Immature natural killer cell (primary cell): ENCODE measurements around the gene NFKBIZ. TPM values are rescaled to one million over a fixed set of nuclear protein-coding genes. Genes with fewer than 3 reads are reported as not detected.

Experiments used
- DNase-seq, 3 donors: peaks; one replicate each; pipeline ENCODE4 v3.0.0; 2022; ENCODE audit warnings: mixed read lengths in 1 of 3
- H3K27ac Mint-ChIP-seq, 6 donors: one replicate each; pipeline ENCODE4 v1.8.0; 2020; ENCODE audit warnings: mixed read lengths in 6 of 6, mild to moderate bottlenecking in 5 of 6, inconsistent platforms in 4 of 6, moderate library complexity in 3 of 6
- H3K27me3 Mint-ChIP-seq, 3 donors: one replicate each; pipeline ENCODE4 v1.8.0; 2020 to 2021; ENCODE audit warnings: low read depth in 3 of 3, mild to moderate bottlenecking in 3 of 3, mixed read lengths in 3 of 3, moderate library complexity in 3 of 3, inconsistent platforms in 1 of 3
- H3K36me3 Mint-ChIP-seq, 3 donors: one replicate each; pipeline ENCODE4 v1.8.0; 2020; ENCODE audit warnings: mixed read lengths in 3 of 3, inconsistent platforms in 2 of 3, mild to moderate bottlenecking in 2 of 3
- H3K4me1 Mint-ChIP-seq, 2 donors: one replicate each; pipeline ENCODE4 v1.8.0; 2020; ENCODE audit warnings: inconsistent platforms in 2 of 2, mild to moderate bottlenecking in 2 of 2, mixed read lengths in 2 of 2, moderate library complexity in 1 of 2
- H3K4me3 Mint-ChIP-seq, 5 donors: one replicate each; pipeline ENCODE4 v1.8.0; 2020; ENCODE audit warnings: mild to moderate bottlenecking in 5 of 5, mixed read lengths in 5 of 5, inconsistent platforms in 3 of 5, moderate library complexity in 3 of 5
- H3K9me3 Mint-ChIP-seq, 6 donors: one replicate each; pipeline ENCODE4 v1.8.0; 2020; ENCODE audit warnings: mild to moderate bottlenecking in 6 of 6, mixed read lengths in 6 of 6, inconsistent platforms in 4 of 6, moderate library complexity in 3 of 6
- polyA plus RNA-seq, 3 donors: library from polyadenylated mRNA; unstranded; fragments of 300-500 nt; fragmentation: Illumina TruSeq; gene quantifications; one replicate each; pipeline ENCODE4 v1.2.3, GENCODE V29; 2021

The NFKBIZ gene
- polyA plus RNA-seq: 10 to 100 TPM; 10.5 to 12.1 (median 10.6) TPM

GRCh38 chr3:101848754-101849713 is at the start of gene NFKBIZ:
TSS of gene NFKBIZ (plus strand) at chr3:101849514. CDS start at chr3:101849629, 115 bp downstream.
- peak within 1 kb of the TSS; percentile 95 to 99 (median 96) for H3K27ac Mint-ChIP-seq
- H3K9me3 Mint-ChIP-seq: no peaks in the 10 kb centered on the region
- peak within 1 kb of the TSS; percentile 95 to 100 (median 98) for H3K4me3 Mint-ChIP-seq
- H3K27me3 Mint-ChIP-seq: peaks cover 6 to 17% (median 7%) of the 10 kb centered on the region in 3 donors
- H3K36me3 Mint-ChIP-seq: peaks cover 15 to 18% (median 17%) of the 10 kb centered on the region in 3 donors
- H3K4me1 Mint-ChIP-seq: peaks cover 29 to 38% of the 10 kb centered on the region in 2 donors
- peak; percentile 86 to 88 (median 87) for DNase-seq

- no peak for DNase-seq
- no peak overlapping the region for H3K4me3 Mint-ChIP-seq
- H3K4me1 Mint-ChIP-seq: peaks cover 7 to 16% of the 10 kb centered on the region in 2 donors
- H3K27me3 Mint-ChIP-seq: no peaks in the 10 kb centered on the region
- H3K27ac Mint-ChIP-seq: no peak overlapping the region
- peaks cover 10 to 23% (median 17%) of the 10 kb centered on the region in 3 donors for H3K36me3 Mint-ChIP-seq
- H3K9me3 Mint-ChIP-seq: no peaks in the 10 kb centered on the region
These were observed 48.1 kb upstream of the NFKBIZ start for GRCh38 chr3:101801174-101801573.

GRCh38 chr3:101802179-101802578 is 47.1 kb upstream of the NFKBIZ start:
- Mint-ChIP-seq H3K4me3 (no peak overlapping the region), H3K36me3 (peaks cover 4 to 21% (median 17%) of the 10 kb centered on the region in 3 donors), H3K4me1 (peaks cover 7 to 12% of the 10 kb centered on the region in 2 donors), H3K27me3 (no peaks in the 10 kb centered on the region), H3K27ac (peak overlapping the region in 1 of 6 donors; percentile 17), H3K9me3 (no peaks in the 10 kb centered on the region)
- no peak for DNase-seq

GRCh38 chr3:101803173-101803782 is 46.0 kb upstream of the NFKBIZ start:
- peaks cover 6 to 12% of the 10 kb centered on the region in 2 donors for H3K4me1 Mint-ChIP-seq
- DNase-seq: peak; percentile 62 to 72 (median 69)
- H3K9me3 Mint-ChIP-seq: no peaks in the 10 kb centered on the region
- peaks cover under 1 to 19% (median 17%) of the 10 kb centered on the region in 3 donors for H3K36me3 Mint-ChIP-seq
- H3K27ac Mint-ChIP-seq: peak overlapping the region; percentile 26 to 86 (median 79)
- H3K4me3 Mint-ChIP-seq: peak overlapping the region in 4 of 5 donors; percentile 36 to 68 (median 54)
- H3K27me3 Mint-ChIP-seq: no peaks in the 10 kb centered on the region

- Mint-ChIP-seq H3K36me3 (peaks cover 0 to 19% (median 17%) of the 10 kb centered on the region in 3 donors), H3K4me3 (no peak overlapping the region), H3K27ac (peak overlapping the region in 5 of 6 donors; percentile 76 to 86 (median 80)), H3K4me1 (peaks cover 6 to 14% of the 10 kb centered on the region in 2 donors), H3K9me3 (no peaks in the 10 kb centered on the region), H3K27me3 (no peaks in the 10 kb centered on the region)
- DNase-seq: no peak
These were observed 45.4 kb upstream of the NFKBIZ start for GRCh38 chr3:101803939-101804338.

- no peak for DNase-seq
- H3K27me3 Mint-ChIP-seq: peaks cover 0 to 3% (median 0%) of the 10 kb centered on the region in 3 donors
- no peak overlapping the region for H3K4me3 Mint-ChIP-seq
- peaks cover 0 to 17% (median 12%) of the 10 kb centered on the region in 3 donors for H3K36me3 Mint-ChIP-seq
- peaks cover 8 to 26% of the 10 kb centered on the region in 2 donors for H3K4me1 Mint-ChIP-seq
- H3K9me3 Mint-ChIP-seq: no peaks in the 10 kb centered on the region
- H3K27ac Mint-ChIP-seq: no peak overlapping the region
These were observed 42.8 kb upstream of the NFKBIZ start for GRCh38 chr3:101806491-101806890.

GRCh38 chr3:101807888-101808287 is 41.4 kb upstream of the NFKBIZ start:
- H3K27ac Mint-ChIP-seq: no peak overlapping the region
- no peak for DNase-seq
- peaks cover 8 to 25% of the 10 kb centered on the region in 2 donors for H3K4me1 Mint-ChIP-seq
- peaks cover 0 to 3% (median 0%) of the 10 kb centered on the region in 3 donors for H3K27me3 Mint-ChIP-seq
- H3K9me3 Mint-ChIP-seq: no peaks in the 10 kb centered on the region
- peaks cover 0 to 12% (median 6%) of the 10 kb centered on the region in 3 donors for H3K36me3 Mint-ChIP-seq
- H3K4me3 Mint-ChIP-seq: no peak overlapping the region

GRCh38 chr3:101809178-101810021 is 39.9 kb upstream of the NFKBIZ start:
- no peak overlapping the region for H3K4me3 Mint-ChIP-seq
- H3K27ac Mint-ChIP-seq: peak overlapping the region in 2 of 6 donors; percentile 30 to 44
- peaks cover 0 to 6% (median 3%) of the 10 kb centered on the region in 3 donors for H3K36me3 Mint-ChIP-seq
- H3K9me3 Mint-ChIP-seq: no peaks in the 10 kb centered on the region
- peak; percentile 31 to 44 (median 35) for DNase-seq
- peaks cover 0 to 3% (median 0%) of the 10 kb centered on the region in 3 donors for H3K27me3 Mint-ChIP-seq
- H3K4me1 Mint-ChIP-seq: peaks cover 6 to 22% of the 10 kb centered on the region in 2 donors

GRCh38 chr3:101810022-101810418 is 39.3 kb upstream of the NFKBIZ start:
- DNase-seq: no peak
- Mint-ChIP-seq H3K27me3 (peaks cover 0 to 3% (median 0%) of the 10 kb centered on the region in 3 donors), H3K36me3 (peaks cover 0 to 9% (median 0%) of the 10 kb centered on the region in 3 donors), H3K4me1 (peaks cover 10 to 26% of the 10 kb centered on the region in 2 donors), H3K4me3 (no peak overlapping the region), H3K27ac (peak overlapping the region in 1 of 6 donors; percentile 44), H3K9me3 (no peaks in the 10 kb centered on the region)

GRCh38 chr3:101811875-101812274 is 37.4 kb upstream of the NFKBIZ start:
- no peak overlapping the region for H3K27ac Mint-ChIP-seq
- no peak overlapping the region for H3K4me3 Mint-ChIP-seq
- H3K36me3 Mint-ChIP-seq: peaks cover 0 to 4% (median 3%) of the 10 kb centered on the region in 3 donors
- H3K27me3 Mint-ChIP-seq: peaks cover 0 to 3% (median 0%) of the 10 kb centered on the region in 3 donors
- no peaks in the 10 kb centered on the region for H3K9me3 Mint-ChIP-seq
- peaks cover 11 to 30% of the 10 kb centered on the region in 2 donors for H3K4me1 Mint-ChIP-seq
- no peak for DNase-seq

GRCh38 chr3:101812895-101813294 is 36.4 kb upstream of the NFKBIZ start:
- Mint-ChIP-seq H3K27me3 (peaks cover 0 to 3% (median 0%) of the 10 kb centered on the region in 3 donors), H3K4me3 (no peak overlapping the region), H3K9me3 (no peaks in the 10 kb centered on the region), H3K36me3 (peaks cover 0 to 9% (median 4%) of the 10 kb centered on the region in 3 donors), H3K27ac (peak overlapping the region in 1 of 6 donors; percentile 6), H3K4me1 (peaks cover 11 to 30% of the 10 kb centered on the region in 2 donors)
- no peak for DNase-seq

GRCh38 chr3:101813817-101814440 is 35.4 kb upstream of the NFKBIZ start:
- Mint-ChIP-seq H3K36me3 (peaks cover 0 to 9% (median 4%) of the 10 kb centered on the region in 3 donors), H3K9me3 (no peaks in the 10 kb centered on the region), H3K27me3 (peaks cover 0 to 3% (median 0%) of the 10 kb centered on the region in 3 donors), H3K4me1 (peaks cover 11 to 28% of the 10 kb centered on the region in 2 donors), H3K4me3 (no peak overlapping the region), H3K27ac (no peak overlapping the region)
- DNase-seq: peak in 2 of 3 donors; percentile 26 to 27
